ENCODE measurements around the gene PTPRN. TPM values are rescaled to one million over a fixed set of nuclear protein-coding genes. Genes with fewer than 3 reads are reported as not detected.

PTPRN gene
- total RNA-seq, result 1.2 and 1.7 TPM in 2 replicates

DNA sequence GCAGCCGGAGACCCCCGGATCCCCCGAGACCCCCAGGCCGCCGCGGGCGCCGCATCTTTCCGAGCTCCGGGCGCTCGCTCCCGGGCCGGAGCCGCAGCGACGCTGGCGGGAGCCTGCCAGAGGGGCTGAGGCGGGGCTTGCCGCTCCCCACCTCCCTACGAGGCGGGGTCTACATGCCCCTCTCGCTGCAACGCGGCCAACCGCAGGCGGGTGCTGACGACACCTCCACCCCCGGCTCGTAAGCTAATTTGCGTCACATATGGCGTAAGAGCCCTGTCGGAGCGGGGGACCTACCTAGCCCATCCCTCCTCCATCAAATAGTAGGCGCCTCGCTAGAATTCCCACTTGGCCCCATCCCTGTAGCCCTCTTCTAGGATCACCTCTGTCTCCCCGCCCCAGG is at the start of gene PTPRN:
Gene PTPRN, minus strand, starts transcription at position 124 of the 400 bp plus-strand sequence. Its CDS starts 69 bp downstream, at position 55.

GRCh38 chr2:219332542-219332941 is 23.3 kb upstream of the PTPRN start, which contains the start of gene RESP18:
TSS of gene RESP18 (minus strand) at chr2:219332744.

GRCh38 chr2:219279151-219279915 is 29.9 kb downstream of the PTPRN start, which contains the start of gene DNAJB2:
TSS of gene DNAJB2 (plus strand) at chr2:219279366. CDS start at chr2:219279834, 468 bp downstream.

GRCh38 chr2:219253753-219254589 is 55.2 kb downstream of the PTPRN start, which contains the start of gene TUBA4A:
TSS of gene TUBA4A (minus strand) at chr2:219253918. CDS start at chr2:219253858, 60 bp downstream.

DNA sequence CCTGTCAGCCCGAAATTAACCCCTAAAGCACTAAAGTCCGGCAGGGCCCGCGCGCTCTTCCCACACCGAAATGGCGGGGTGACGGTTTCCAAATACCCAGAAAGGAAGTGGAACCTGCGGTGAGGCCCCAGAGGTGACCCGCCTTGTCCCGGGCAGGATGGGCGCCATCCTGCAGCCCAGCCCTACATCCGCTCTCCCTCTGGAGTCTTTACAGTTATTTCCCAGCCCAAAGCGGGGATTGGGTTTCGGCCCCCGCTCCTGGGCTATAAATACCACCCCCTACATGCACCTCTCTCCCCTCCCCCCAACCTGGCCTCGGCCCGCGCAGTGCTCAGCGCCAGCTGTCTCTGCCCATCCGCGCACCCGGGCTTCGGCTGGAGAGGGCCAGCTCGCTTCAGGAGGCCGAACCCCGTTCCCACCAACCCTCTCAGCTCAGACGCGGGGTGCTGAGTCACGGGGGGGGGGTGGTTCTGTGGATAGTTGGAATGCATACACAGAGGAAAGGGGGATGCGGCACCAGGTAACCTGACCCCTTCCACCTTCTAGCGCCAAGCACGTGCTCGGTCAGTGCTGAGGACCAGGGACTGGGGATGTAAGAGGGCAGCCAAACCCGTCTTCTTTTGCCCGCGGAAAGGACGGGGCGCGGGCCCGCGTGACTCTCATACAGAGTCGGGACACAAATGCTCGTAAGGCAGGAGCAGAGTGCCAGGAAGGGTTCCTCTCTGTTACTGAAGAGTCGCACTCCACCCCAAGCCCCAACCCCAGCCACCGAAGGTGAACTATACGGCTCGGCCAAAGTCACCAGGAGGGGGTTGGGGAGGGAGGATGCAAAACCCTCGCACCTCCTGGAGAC is 56.1 kb downstream of the PTPRN start, which contains the start of gene TUBA4B:
Gene TUBA4B, plus strand, starts transcription at position 344 of the 853 bp plus-strand sequence. Its CDS starts 165 bp downstream, at position 509.

DNA sequence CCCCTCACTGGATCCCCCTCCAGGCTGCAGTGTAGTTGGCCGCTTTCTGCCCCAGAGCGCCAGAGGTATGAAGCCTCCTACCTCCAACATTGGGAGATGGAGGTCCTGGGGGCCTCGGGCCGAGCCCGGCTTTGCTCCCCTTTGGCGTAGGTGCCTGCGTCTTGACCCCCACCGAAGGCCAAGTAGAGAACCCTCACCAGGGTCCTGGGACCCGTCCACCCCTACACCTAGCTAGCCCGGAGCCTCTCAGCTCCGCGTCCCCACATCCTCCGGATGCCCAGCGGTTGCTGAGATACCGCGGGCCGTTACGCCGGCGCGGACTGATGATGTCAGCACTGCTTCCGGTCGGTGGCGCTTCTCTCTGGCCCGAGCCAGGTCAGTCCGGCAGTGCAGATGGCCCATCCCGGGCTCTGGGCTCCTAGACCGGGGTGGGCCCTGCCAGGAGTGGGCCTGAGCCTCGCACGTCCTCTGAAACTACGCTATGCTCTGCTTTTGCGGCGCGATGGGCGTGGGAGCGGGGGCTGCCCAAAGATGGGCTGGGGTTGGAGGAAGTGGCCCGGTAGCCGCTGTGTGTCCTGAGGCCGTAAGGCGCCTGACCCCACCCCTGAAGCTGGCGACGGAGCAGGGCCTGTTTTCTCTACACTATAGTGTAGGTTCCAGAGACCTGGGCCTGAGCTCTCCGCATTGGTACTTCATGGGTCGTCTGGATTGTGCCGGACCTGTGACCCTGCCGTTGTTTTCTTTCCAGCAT is 63.9 kb downstream of the PTPRN start, which contains the start of the genes GLB1L and STK16:
Gene GLB1L, minus strand, starts transcription at position 297 of the 751 bp plus-strand sequence. CDS start 1,871 bp downstream, outside the sequence.
Gene STK16, plus strand, starts transcription at position 332 of the 751 bp plus-strand sequence. CDS start 521 bp downstream, outside the sequence.

Other genes starting within 250 kb of the PTPRN start
- gene IHH, start 248.5 kb downstream of the PTPRN start, total RNA-seq, result not detected in 2 replicates
- gene NHEJ1, start 148.6 kb downstream of the PTPRN start, total RNA-seq, result 22.7 and 33.2 TPM in 2 replicates
- not detected in 2 replicates for gene SLC23A3, start 139.4 kb downstream of the PTPRN start, total RNA-seq
- 32.3 and 39.0 TPM in 2 replicates for gene CNPPD1, start 132.5 kb downstream of the PTPRN start, total RNA-seq
- 55.8 and 78.7 TPM in 2 replicates for gene RETREG2, start 131.1 kb downstream of the PTPRN start, total RNA-seq
- gene ZFAND2B, start 102.6 kb downstream of the PTPRN start, total RNA-seq, result 30.3 and 42.7 TPM in 2 replicates
- 12.7 and 13.1 TPM in 2 replicates for gene ABCB6, start 90.4 kb downstream of the PTPRN start, total RNA-seq
- 49.9 and 58.3 TPM in 2 replicates for gene ATG9A, start 79.8 kb downstream of the PTPRN start, total RNA-seq
- gene ANKZF1, start 79.6 kb downstream of the PTPRN start, total RNA-seq, result 16.1 and 30.6 TPM in 2 replicates
- gene GLB1L, start 64.0 kb downstream of the PTPRN start, total RNA-seq, result 25.1 and 25.5 TPM in 2 replicates
- 18.8 and 23.4 TPM in 2 replicates for gene STK16, start 63.9 kb downstream of the PTPRN start, total RNA-seq
- not detected in 2 replicates for gene TUBA4B, start 56.2 kb downstream of the PTPRN start, total RNA-seq
- 11.3 and 19.0 TPM in 2 replicates for gene TUBA4A, start 55.5 kb downstream of the PTPRN start, total RNA-seq
- gene DNAJB2, start 30.0 kb downstream of the PTPRN start, total RNA-seq, result 30.0 and 37.2 TPM in 2 replicates
- gene RESP18, start 23.3 kb upstream of the PTPRN start, total RNA-seq, result not detected in 2 replicates
- gene DNPEP, start 78.5 kb upstream of the PTPRN start, total RNA-seq, result 55.9 and 67.2 TPM in 2 replicates
- 83.3 and 119 TPM in 2 replicates for gene DES, start 109.0 kb upstream of the PTPRN start, total RNA-seq
- 11.8 and 17.4 TPM in 2 replicates for gene SPEG, start 125.4 kb upstream of the PTPRN start, total RNA-seq
- 88.4 and 110 TPM in 2 replicates for gene GMPPA, start 189.5 kb upstream of the PTPRN start, total RNA-seq
- not detected in 2 replicates for gene ASIC4, start 205.1 kb upstream of the PTPRN start, total RNA-seq
- gene CHPF, start 234.4 kb upstream of the PTPRN start, total RNA-seq, result 297 and 310 TPM in 2 replicates
- 0.53 and 3.5 TPM in 2 replicates for gene TMEM198, start 234.6 kb upstream of the PTPRN start, total RNA-seq